ENCODE data around the gene LTB4R2.

LTB4R2 gene

DNA sequence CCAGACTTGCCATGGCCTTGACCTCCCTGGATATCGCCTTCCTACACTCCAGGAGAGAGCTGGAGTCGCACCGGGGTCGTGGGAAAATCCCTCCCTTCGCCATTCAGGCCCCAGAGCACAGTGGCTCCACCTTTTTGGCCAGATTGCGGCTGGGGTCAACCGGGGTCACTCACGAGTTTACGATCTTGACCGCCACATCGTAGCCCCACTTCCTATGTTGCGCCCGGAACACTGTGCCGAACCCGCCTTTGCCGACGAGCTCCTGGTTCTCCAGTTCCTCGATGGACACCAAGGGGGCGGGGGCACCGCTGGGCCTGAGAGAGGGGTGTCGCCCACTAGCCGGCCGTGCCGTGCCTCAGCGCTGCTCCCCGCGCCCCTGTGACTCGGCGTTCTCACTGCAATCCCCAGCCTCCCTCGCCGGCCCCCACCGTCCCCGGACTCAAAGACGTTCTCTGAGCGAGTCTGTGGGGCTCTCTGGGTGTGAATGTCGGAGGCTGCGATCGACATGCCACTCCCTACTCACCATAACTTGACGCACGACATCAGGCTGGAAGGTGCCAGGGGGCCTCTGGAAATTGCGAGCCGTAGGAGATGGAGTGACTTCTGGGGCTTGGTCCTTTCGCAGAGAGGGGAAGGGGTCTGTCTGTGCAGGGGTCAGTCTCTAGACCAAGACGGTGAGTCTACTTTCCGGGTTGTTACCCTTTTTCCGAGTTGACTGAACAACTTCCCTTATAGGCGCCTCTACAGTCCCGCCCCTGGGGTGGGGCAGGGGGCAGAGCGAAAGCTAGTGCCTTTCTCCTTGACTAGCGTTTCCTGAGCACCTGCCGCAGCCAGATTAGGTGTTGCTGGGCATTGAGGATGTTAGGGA, 29.6 kb downstream of the LTB4R2 start, which contains the start of gene RIPK3:
TSS of gene RIPK3 (minus strand) at position 708 of the 868 bp plus-strand sequence. CDS start at position 543, 165 bp downstream.
- Histone ChIP-seq H3K27me3 (replicated peaks; ENCODE audit: control insufficient read depth, insufficient read depth, low read length, poor library complexity, severe bottlenecking) (peaks cover 7% of the 10 kb centered on the region), H3K9me3 (ENCODE audit: control insufficient read depth, low read length) (no peaks in the 10 kb centered on the region), H3K27ac (ENCODE audit: insufficient read depth, low read length, poor library complexity, severe bottlenecking) (peak within 1 kb of the TSS; percentile 66), H3K36me3 (ENCODE audit: control insufficient read depth, insufficient read depth, low read length) (peaks cover 11% of the 10 kb centered on the region), H3K4me1 (ENCODE audit: control insufficient read depth, insufficient read depth, low read length, poor library complexity, severe bottlenecking) (peaks cover 18% of the 10 kb centered on the region), H3K4me3 (ENCODE audit: insufficient read depth, low read depth, low read length, poor library complexity, severe bottlenecking) (peak within 1 kb of the TSS; percentile 76)
- DNase-seq: peak; percentile 26 to 50 (median 45)

DNA sequence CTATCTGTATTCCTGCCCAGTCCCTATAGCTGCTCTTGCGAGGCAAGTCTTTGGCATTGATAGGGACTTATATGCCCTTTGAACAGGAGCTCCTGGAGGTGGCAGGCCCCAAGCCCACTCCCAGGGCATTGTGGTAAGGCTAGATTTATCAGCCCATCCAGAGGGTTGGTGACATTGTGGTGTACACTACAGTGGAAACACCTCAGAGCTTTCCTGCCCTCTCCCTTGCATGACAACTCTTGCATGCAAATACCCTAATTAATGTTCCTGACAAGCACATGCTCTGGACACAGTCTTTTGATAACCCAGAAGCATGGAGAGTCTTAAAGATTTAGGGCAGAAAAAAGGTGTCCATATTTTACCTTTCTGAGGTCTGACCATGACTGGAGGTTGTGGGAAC, 30.7 kb downstream of the LTB4R2 start:
- H3K27ac ChIP-seq (ENCODE audit: insufficient read depth, low read length, poor library complexity, severe bottlenecking): no peak overlapping the region
- H3K36me3 ChIP-seq (ENCODE audit: control insufficient read depth, insufficient read depth, low read length): peaks cover 11% of the 10 kb centered on the region
- no peak overlapping the region for H3K4me3 ChIP-seq (ENCODE audit: insufficient read depth, low read depth, low read length, poor library complexity, severe bottlenecking)
- H3K27me3 ChIP-seq (replicated peaks; ENCODE audit: control insufficient read depth, insufficient read depth, low read length, poor library complexity, severe bottlenecking): no peaks in the 10 kb centered on the region
- H3K9me3 ChIP-seq (ENCODE audit: control insufficient read depth, low read length): no peaks in the 10 kb centered on the region
- H3K4me1 ChIP-seq (ENCODE audit: control insufficient read depth, insufficient read depth, low read length, poor library complexity, severe bottlenecking): peaks cover 12% of the 10 kb centered on the region
- no peak for DNase-seq

DNA sequence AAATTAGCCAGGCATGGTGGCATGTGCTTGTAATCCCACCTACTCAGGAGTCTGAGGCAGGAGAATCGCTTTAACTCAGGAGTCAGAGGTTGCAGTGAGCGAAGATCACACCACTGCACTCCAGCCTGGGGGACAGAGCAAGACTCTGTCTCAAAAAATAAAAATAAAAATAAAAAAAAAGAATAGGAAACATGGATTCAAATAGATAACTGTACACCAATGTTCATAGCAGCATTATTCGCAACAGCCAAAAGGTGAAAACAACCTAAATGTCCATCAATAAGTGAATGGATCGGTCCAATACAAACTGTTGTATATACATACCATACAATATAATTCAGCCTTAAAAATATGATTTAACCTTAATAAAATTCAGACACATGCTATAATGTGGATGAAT, 32.9 kb downstream of the LTB4R2 start:
- H3K4me1 ChIP-seq (ENCODE audit: control insufficient read depth, insufficient read depth, low read length, poor library complexity, severe bottlenecking): peaks cover 12% of the 10 kb centered on the region
- peaks cover 3% of the 10 kb centered on the region for H3K36me3 ChIP-seq (ENCODE audit: control insufficient read depth, insufficient read depth, low read length)
- H3K9me3 ChIP-seq (ENCODE audit: control insufficient read depth, low read length): no peaks in the 10 kb centered on the region
- no peaks in the 10 kb centered on the region for H3K27me3 ChIP-seq (replicated peaks; ENCODE audit: control insufficient read depth, insufficient read depth, low read length, poor library complexity, severe bottlenecking)
- H3K27ac ChIP-seq (ENCODE audit: insufficient read depth, low read length, poor library complexity, severe bottlenecking): no peak overlapping the region
- no peak for DNase-seq
- H3K4me3 ChIP-seq (ENCODE audit: insufficient read depth, low read depth, low read length, poor library complexity, severe bottlenecking): no peak overlapping the region

DNA sequence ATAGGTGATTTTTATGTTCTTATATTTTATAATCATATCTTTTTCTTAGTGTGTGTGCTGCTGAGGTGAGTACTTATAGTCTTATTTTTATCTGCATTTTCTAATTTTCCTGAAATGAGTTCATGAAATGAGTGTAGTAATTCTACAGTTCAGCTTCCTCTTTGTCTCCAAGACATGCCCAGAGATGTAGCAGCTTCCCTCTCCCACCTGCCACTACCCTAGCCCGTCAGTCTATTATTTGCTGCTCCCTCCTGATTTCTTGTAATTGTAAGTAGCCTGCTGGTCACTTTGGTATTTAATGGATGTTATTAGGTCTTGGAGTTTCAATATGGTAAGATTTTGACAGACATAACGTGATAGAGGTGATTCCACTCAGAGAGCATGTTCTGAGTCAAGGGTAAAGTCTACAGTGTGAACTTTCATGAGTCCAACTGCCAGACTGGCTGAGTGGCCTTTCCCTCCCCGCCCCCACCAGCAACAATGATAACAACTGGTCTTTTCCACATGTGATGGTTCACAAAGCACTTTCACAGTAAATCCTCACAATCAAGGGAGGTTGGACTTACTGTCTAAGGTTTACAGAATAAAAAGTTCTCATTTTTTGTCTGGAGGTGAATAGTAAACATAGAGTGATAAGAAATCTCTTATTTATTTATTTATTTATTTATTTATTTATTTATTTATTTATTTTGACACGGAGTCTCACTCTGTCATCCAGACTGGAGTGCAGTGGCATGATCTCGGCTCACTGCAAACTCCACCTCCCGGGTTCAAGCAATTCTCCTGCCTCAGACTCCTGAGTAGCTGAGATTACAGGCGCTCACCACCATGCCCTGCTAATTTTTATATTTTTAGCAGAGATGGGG, 34.1 kb downstream of the LTB4R2 start:
- DNase-seq: no peak
- Histone ChIP-seq H3K27me3 (replicated peaks; ENCODE audit: control insufficient read depth, insufficient read depth, low read length, poor library complexity, severe bottlenecking) (no peaks in the 10 kb centered on the region), H3K4me1 (ENCODE audit: control insufficient read depth, insufficient read depth, low read length, poor library complexity, severe bottlenecking) (peaks cover 7% of the 10 kb centered on the region), H3K27ac (ENCODE audit: insufficient read depth, low read length, poor library complexity, severe bottlenecking) (no peak overlapping the region), H3K36me3 (ENCODE audit: control insufficient read depth, insufficient read depth, low read length) (no peaks in the 10 kb centered on the region), H3K4me3 (ENCODE audit: insufficient read depth, low read depth, low read length, poor library complexity, severe bottlenecking) (no peak overlapping the region), H3K9me3 (ENCODE audit: control insufficient read depth, low read length) (no peaks in the 10 kb centered on the region)

DNA sequence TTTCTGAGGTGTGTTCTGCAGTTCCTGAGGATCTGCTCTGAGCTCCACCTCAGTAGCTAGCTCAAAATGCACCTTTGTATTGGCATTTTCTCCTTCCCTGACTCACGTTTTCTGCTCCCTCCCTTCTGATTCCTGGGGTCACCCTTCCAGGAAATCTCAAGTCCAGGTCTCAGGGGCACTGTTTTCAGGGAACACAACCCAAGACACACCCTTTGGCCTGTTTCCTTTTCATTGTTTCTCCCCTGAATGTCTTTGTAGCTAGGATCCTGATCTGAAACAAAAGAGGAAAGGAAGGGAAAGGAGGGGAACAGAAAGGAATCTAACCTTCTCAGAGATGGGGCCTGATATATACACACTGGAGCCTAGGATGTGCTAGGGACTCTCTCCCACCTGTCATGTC, 37.2 kb downstream of the LTB4R2 start:
- H3K27me3 ChIP-seq (replicated peaks; ENCODE audit: control insufficient read depth, insufficient read depth, low read length, poor library complexity, severe bottlenecking): peaks cover 4% of the 10 kb centered on the region
- H3K9me3 ChIP-seq (ENCODE audit: control insufficient read depth, low read length): no peaks in the 10 kb centered on the region

DNA sequence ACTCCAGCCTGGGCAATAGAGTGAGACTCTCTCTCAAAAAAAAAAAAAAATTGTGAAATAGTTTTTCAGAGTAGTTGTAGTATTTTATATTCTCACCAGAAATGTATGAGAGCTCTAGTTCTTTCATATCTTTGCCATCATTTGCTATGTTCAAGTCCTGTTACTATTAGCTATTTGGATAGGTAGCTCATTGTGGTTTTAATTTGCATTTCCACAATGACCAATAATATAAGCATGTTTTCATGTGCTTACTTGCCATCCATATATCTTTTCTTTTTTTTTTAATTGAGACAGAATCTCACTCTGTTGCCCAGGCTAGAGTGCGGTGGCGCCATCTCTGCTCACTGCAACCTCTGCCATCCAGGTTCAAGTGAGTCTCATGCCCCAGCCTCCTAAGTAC, 38.2 kb downstream of the LTB4R2 start:
- Histone ChIP-seq H3K4me3 (ENCODE audit: insufficient read depth, low read depth, low read length, poor library complexity, severe bottlenecking) (no peak overlapping the region), H3K36me3 (ENCODE audit: control insufficient read depth, insufficient read depth, low read length) (no peaks in the 10 kb centered on the region), H3K9me3 (ENCODE audit: control insufficient read depth, low read length) (no peaks in the 10 kb centered on the region), H3K4me1 (ENCODE audit: control insufficient read depth, insufficient read depth, low read length, poor library complexity, severe bottlenecking) (no peaks in the 10 kb centered on the region), H3K27me3 (replicated peaks; ENCODE audit: control insufficient read depth, insufficient read depth, low read length, poor library complexity, severe bottlenecking) (peaks cover 4% of the 10 kb centered on the region), H3K27ac (ENCODE audit: insufficient read depth, low read length, poor library complexity, severe bottlenecking) (no peak overlapping the region)
- no peak for DNase-seq

More for the DNA sequence above, 37.2 kb downstream of the LTB4R2 start:
- no peak for DNase-seq
- Histone ChIP-seq H3K36me3 (ENCODE audit: control insufficient read depth, insufficient read depth, low read length) (no peaks in the 10 kb centered on the region), H3K4me1 (ENCODE audit: control insufficient read depth, insufficient read depth, low read length, poor library complexity, severe bottlenecking) (no peaks in the 10 kb centered on the region), H3K27ac (ENCODE audit: insufficient read depth, low read length, poor library complexity, severe bottlenecking) (no peak overlapping the region), H3K4me3 (ENCODE audit: insufficient read depth, low read depth, low read length, poor library complexity, severe bottlenecking) (no peak overlapping the region)

DNA sequence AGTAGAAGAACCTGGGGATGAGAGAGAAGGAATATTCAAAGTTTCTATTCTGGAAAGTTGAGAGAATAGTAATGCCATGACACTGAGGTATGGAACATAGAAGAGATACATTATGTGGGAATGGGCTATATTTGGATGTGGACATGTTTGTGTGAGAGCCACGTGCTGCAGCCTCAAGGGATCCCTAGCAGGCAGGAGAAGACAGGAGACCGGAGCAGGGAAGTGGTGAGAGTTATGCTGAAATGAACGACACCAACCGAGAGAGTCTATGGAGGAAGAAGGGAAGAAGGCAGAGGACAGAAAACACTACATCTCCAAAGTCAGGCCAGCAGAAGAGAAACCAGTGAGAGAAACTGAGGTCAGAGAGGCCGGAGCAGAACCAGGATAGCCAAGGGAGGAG, 39.8 kb downstream of the LTB4R2 start:
- H3K9me3 ChIP-seq (ENCODE audit: control insufficient read depth, low read length): no peaks in the 10 kb centered on the region
- H3K27me3 ChIP-seq (replicated peaks; ENCODE audit: control insufficient read depth, insufficient read depth, low read length, poor library complexity, severe bottlenecking): peaks cover 4% of the 10 kb centered on the region
- no peaks in the 10 kb centered on the region for H3K4me1 ChIP-seq (ENCODE audit: control insufficient read depth, insufficient read depth, low read length, poor library complexity, severe bottlenecking)
- no peak for DNase-seq
- H3K36me3 ChIP-seq (ENCODE audit: control insufficient read depth, insufficient read depth, low read length): no peaks in the 10 kb centered on the region
- H3K4me3 ChIP-seq (ENCODE audit: insufficient read depth, low read depth, low read length, poor library complexity, severe bottlenecking): no peak overlapping the region
- H3K27ac ChIP-seq (ENCODE audit: insufficient read depth, low read length, poor library complexity, severe bottlenecking): no peak overlapping the region

DNA sequence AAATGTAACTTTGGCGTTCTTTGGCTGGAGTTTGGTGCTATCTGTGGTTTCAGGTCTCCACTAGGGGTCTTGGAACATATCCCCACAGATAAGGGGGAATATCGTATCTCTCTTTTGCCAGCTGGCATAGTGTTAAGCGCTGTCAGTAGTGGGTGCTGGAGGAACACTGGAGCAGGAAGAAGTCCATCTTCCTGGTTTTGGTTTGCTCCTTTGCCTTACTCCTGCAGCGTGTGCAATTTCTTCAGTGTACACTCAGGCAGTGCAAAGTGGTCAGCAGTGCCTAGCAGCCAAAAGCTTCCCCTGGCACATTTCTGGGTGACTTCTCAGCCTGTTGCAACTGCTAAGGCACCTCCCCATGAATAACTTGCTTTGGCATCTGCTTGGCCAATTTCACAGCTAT, 41.6 kb downstream of the LTB4R2 start:
- H3K9me3 ChIP-seq (ENCODE audit: control insufficient read depth, low read length): no peaks in the 10 kb centered on the region

DNA sequence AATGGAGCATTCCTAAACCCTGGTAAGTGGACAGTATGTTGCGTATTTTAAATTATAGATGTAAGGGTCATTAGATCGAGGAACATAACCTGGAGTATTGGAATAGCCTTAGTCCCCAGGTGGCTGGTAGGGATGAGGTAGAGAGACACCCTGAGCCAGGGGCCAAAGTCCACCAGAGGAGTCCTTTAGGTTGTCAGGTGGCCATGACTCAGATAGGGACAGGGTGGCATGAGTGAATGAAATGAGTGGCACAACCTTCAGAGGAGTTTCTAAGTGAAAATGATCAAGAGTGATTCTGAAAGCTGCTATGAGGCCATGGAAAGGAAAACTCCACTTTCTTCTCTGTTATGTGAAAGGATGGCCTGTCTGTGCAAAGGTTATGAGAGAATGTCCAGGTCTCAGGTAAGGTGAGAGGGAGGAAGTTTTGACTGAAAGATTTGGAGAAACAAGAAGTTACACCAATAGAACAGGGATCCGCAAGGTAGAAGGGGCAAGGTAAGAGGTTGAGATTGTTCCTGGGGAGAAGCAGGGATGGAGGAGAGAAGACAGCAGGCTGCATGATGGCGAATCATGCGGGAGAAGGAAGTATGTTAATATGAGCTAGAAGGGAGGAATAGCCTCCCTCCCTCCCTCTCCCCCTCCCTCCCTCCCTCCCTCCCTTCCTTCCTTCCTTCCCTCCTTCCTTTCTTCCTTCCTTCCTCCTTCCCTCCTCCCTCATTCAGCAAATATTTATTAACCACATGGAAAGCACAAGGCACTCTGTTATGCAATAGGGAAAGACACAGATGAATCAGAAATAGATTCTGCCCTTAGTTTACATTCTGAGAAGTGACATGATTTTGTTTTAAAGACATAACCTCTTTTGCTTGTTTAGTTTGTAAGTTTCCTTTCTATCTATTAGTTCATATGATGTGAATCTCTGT, 43.9 kb downstream of the LTB4R2 start:
- DNase-seq: no peak
- no peaks in the 10 kb centered on the region for H3K4me1 ChIP-seq (ENCODE audit: control insufficient read depth, insufficient read depth, low read length, poor library complexity, severe bottlenecking)
- no peaks in the 10 kb centered on the region for H3K9me3 ChIP-seq (ENCODE audit: control insufficient read depth, low read length)
- peaks cover 4% of the 10 kb centered on the region for H3K27me3 ChIP-seq (replicated peaks; ENCODE audit: control insufficient read depth, insufficient read depth, low read length, poor library complexity, severe bottlenecking)
- H3K4me3 ChIP-seq (ENCODE audit: insufficient read depth, low read depth, low read length, poor library complexity, severe bottlenecking): no peak overlapping the region
- H3K36me3 ChIP-seq (ENCODE audit: control insufficient read depth, insufficient read depth, low read length): no peaks in the 10 kb centered on the region
- no peak overlapping the region for H3K27ac ChIP-seq (ENCODE audit: insufficient read depth, low read length, poor library complexity, severe bottlenecking)

More for the DNA sequence above, 41.6 kb downstream of the LTB4R2 start:
- Histone ChIP-seq H3K27me3 (replicated peaks; ENCODE audit: control insufficient read depth, insufficient read depth, low read length, poor library complexity, severe bottlenecking) (peaks cover 4% of the 10 kb centered on the region), H3K27ac (ENCODE audit: insufficient read depth, low read length, poor library complexity, severe bottlenecking) (no peak overlapping the region), H3K4me3 (ENCODE audit: insufficient read depth, low read depth, low read length, poor library complexity, severe bottlenecking) (no peak overlapping the region), H3K4me1 (ENCODE audit: control insufficient read depth, insufficient read depth, low read length, poor library complexity, severe bottlenecking) (no peaks in the 10 kb centered on the region), H3K36me3 (ENCODE audit: control insufficient read depth, insufficient read depth, low read length) (no peaks in the 10 kb centered on the region)
- no peak for DNase-seq

Data from effector memory CD4-positive, alpha-beta T cell (primary cell).